Subcutaneous adipose tissue (tissue), 4 donors: Measurements from ENCODE around the gene UGT1A10. TPM values are rescaled to one million over a fixed set of nuclear protein-coding genes. Genes with fewer than 3 reads are reported as not detected.

Experiments used
- total RNA-seq, 4 donors: library from RNA; depleted of rRNA; stranded (reverse); fragments of >200 nt; gene quantifications; one replicate each; pipeline ENCODE4 v1.1.0, GENCODE V29; 2016
- TF ChIP-seq, protein P1 (sequence below): fragments of 450-650 bp; IDR thresholded peaks from one replicate; pipeline ENCODE4 v1.5.1; 2016; ENCODE audit warnings: low read depth, mild to moderate bottlenecking, control low read depth, antibody characterized with exemption, moderate library complexity

The UGT1A10 gene
- total RNA-seq, 4 donors from 2014 or later = not detected

DNA sequence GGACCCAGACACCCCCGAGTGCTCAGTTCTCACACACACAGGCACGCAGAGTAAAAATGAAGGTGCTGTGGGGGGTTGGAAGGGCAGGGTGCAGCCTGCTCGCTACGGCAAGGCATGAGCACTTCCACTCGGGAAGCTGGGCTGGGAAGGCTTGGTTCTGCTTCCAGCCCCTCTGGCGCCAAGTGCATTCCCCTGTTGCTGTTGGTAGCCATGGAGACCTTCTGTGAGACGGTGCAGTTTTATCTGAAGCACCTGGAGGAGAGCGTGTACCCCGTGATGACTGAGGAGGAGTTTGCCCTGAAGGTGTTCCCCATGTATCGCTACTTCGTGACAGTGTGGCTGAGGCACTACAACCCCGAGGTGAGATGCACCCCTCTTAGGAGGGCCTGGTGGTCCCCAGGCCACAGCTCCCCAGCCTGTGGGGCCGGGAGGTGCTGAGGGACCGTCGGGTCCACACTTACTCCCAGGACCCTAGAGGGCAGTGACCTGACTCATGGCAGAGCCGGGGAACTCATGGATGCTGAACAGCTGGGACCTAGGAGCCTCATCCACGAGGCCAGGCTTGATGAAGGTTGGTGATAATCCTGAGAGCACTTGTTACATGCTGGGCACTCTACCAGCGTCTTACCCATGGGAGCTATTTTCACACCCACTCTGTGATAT lies 157.3 kb downstream of the UGT1A10 start:
- TF ChIP-seq, protein P1, sequence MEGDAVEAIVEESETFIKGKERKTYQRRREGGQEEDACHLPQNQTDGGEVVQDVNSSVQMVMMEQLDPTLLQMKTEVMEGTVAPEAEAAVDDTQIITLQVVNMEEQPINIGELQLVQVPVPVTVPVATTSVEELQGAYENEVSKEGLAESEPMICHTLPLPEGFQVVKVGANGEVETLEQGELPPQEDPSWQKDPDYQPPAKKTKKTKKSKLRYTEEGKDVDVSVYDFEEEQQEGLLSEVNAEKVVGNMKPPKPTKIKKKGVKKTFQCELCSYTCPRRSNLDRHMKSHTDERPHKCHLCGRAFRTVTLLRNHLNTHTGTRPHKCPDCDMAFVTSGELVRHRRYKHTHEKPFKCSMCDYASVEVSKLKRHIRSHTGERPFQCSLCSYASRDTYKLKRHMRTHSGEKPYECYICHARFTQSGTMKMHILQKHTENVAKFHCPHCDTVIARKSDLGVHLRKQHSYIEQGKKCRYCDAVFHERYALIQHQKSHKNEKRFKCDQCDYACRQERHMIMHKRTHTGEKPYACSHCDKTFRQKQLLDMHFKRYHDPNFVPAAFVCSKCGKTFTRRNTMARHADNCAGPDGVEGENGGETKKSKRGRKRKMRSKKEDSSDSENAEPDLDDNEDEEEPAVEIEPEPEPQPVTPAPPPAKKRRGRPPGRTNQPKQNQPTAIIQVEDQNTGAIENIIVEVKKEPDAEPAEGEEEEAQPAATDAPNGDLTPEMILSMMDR = no peak

DNA sequence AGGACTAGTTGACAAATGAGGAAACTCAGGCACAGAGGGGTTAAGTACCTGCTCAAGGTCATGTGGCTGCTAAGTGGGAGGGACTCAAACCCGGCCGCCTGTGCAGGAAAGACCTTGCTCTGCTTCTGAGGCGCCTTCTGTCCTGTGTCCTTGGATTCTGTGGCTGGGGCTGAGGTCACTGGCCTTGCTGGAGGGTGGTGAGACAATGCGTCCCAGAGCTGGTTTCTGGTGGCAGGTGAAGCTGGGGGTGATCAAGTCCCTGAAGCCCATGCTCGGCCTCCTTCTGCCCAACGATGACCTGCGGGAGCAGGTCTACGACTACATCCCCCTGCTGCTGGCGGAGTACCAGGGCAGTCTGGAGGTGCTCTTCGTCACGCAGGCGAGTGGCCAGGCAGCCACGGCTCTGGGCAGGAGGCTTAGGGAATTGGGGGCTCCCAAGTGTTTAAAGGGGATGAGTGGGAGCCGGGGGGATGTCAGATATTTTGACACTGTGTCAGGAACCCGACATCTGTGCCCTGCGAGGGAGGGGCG lies 157.9 kb downstream of the UGT1A10 start:
- TF ChIP-seq, protein P1 = no peak

DNA sequence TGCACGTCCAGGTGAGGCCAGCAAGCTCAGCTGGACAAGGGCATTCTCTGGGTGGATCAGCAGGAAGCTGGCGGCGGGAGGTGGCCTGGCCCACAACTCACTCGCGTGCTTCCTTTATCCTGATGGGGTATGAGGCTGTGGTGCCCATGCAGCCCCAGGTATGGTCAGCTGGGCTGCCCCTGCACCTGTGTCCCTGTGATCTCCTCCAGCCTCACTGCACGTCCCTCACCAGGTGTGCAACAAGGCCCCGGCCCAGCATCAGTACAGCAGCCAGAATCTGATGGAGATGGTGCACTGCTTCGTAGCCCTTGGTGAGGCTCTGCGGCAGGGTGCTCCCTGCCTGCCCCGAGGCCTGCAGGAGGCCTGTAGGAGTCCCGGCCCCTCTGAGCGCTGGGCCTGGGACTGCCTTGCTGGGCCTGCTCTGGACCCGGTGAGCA lies 159.5 kb downstream of the UGT1A10 start:
- TF ChIP-seq, protein P1 = no peak

DNA sequence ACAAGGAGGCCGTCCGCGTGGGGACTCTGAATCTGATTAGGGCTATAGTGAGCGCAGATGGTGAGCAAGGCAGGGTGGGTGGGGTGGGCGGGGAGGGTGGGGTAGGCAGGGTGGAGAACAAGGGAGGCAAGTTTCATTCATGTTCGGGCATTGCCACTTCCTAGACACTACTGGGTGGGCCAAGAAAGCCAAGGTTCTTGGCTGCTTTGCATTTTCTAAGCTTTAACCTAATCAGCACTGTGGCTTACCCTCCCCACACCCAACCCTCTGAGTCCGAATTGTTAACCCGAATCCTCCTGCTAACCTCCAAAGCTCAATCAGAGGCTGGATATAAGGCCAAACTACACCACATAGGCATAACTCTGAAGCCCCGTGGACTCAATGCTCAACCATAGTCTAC lies 160.0 kb downstream of the UGT1A10 start:
- TF ChIP-seq, protein P1 = no peak

DNA sequence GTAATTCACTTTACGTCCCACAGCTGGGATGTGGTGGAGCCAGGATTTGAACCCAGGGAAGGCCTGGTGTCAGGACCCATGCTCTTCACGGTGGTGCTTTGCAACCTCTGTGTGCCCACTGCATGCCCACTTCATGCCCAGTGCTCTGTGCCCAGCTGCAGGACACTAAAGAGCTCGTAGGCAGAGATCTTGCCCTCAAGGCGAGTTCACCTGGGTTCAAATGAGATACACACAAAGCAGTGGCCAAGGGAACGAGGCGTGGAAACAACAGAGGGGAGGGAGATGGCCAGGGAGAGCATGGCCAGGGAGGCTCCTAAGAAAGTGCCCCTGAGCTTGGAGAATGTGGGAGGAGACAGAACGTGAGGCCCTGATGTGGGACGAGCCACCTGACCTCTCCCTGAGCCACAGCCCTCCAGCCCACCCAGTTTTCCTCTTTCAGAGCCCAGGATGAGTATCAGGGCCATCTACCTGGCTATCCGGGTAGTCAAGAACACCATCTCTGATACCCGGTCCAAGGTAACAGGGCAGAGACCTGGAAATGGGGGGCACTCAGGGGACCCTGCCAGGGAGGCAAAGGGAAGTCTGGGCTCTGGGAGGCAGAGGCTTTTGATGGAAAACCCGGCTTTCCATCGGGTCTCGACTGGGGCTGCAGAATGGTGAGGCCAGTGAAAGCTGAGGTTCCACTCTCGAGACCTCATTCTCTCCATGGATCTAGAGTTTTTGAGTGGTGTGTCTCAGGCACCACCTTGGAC lies 162.3 kb downstream of the UGT1A10 start:
- TF ChIP-seq, protein P1 = no peak

DNA sequence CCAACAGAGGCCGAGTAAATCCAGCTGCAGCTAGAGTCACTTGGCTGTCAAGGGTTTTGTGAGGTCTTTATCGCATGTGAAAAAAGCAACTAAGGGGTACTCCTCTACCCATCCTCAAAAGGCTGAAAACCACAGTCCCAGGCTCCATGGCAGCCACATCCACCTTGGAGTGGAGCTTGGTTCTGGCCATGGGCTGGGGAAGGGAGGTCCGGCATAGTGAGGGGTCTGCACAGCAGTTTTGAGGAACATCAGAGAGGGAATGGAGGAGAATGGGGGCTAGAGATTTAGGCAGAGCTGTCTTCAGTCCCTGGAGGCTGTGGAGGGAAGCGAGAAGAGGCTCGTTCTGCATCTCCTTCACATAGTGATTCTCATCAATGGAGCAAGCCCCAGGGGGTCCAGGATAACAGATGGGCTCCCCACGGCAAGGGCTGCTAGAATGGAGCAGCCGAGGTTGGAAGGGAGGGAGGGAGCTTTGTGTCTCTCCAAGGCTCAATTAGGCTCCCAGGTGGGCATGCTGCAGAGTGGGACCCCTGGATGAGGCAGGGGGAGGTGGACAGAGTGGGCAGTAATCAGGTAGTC lies 162.9 kb downstream of the UGT1A10 start:
- TF ChIP-seq, protein P1 = no peak

DNA sequence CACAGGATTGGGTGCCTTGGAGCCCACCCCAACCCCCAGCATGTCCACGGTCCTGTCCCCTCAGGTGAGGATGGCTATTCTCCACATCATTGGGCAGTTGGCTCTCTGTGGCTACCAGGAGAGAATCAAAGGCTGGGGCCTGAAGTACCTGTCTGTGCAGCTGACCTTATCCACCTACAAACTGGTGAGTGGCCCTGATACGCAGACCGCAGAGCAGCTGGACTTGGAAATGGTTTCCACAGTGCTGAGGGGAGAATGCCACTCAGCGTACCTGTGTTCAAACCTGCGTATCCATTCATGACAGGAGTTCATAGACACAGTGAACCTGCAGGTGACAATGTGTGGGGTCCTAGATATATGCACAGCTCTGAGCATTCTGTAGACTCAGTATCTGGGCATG lies 163.5 kb downstream of the UGT1A10 start:
- TF ChIP-seq, protein P1 = no peak
